Measurements from ENCODE around the gene VPS35. TPM values are rescaled to one million over a fixed set of nuclear protein-coding genes. Genes with fewer than 3 reads are reported as not detected.

VPS35 gene
- polyA plus RNA-seq, 1 donor from 2014 or later: 155 TPM

- H3K9ac ChIP-seq (ENCODE audit: low read length): no peak overlapping the region
- no peak overlapping the region for H3K27ac ChIP-seq (ENCODE audit: low read length)
- H3K9me2 ChIP-seq (ENCODE audit: insufficient read depth, low read length): no peaks in the 10 kb centered on the region
- TF ChIP-seq TAF1 (IDR thresholded peaks at IDR 0.05; ENCODE audit: low read depth): no peak
- TF ChIP-seq EZH2 (IDR thresholded peaks at IDR 0.05; ENCODE audit: borderline replicate concordance, insufficient read depth, low read length, poor library complexity, severe bottlenecking): no peak
- TF ChIP-seq MXI1 (conservative IDR thresholded peaks at IDR 0.05; ENCODE audit: poor library complexity, severe bottlenecking): no peak
- no peak for TF ChIP-seq SMC3 (conservative IDR thresholded peaks at IDR 0.05; ENCODE audit: poor library complexity)
- TF ChIP-seq REST (IDR thresholded peaks at IDR 0.05; ENCODE audit: borderline replicate concordance): no peak
- no peak for TF ChIP-seq CTCF (IDR thresholded peaks at IDR 0.05; ENCODE audit: poor library complexity, severe bottlenecking)
- no peak for TF ChIP-seq RAD21 (conservative IDR thresholded peaks at IDR 0.05)
- TF ChIP-seq EP300 (conservative IDR thresholded peaks at IDR 0.05; ENCODE audit: poor library complexity, severe bottlenecking): no peak
- no peak for TF ChIP-seq POLR2AphosphoS5 (IDR thresholded peaks at IDR 0.05)
- no peak overlapping the region for H3K4me3 ChIP-seq (ENCODE audit: low read length)
- H3F3A ChIP-seq (ENCODE audit: insufficient read depth, low read length, poor library complexity, severe bottlenecking): no peaks in the 10 kb centered on the region
- H3K4me2 ChIP-seq (ENCODE audit: low read length): no peak overlapping the region
- no peaks in the 10 kb centered on the region for H3K9me3 ChIP-seq (ENCODE audit: low read length)
- no peak overlapping the region for H2AFZ ChIP-seq (ENCODE audit: low read depth, low read length)
- no peaks in the 10 kb centered on the region for H3K36me3 ChIP-seq (ENCODE audit: insufficient read depth, low read length)
- H3K27me3 ChIP-seq (ENCODE audit: insufficient read depth, low read depth, low read length): no peaks in the 10 kb centered on the region
- peaks cover 20% of the 10 kb centered on the region for H3K79me2 ChIP-seq (replicated peaks; ENCODE audit: insufficient read depth, low read length)
- H4K20me1 ChIP-seq (ENCODE audit: insufficient read depth): no peaks in the 10 kb centered on the region
These were observed 7.0 kb upstream of the VPS35 start for GRCh38 chr16:46695937-46696336.

GRCh38 chr16:46693598-46693997, 4.6 kb upstream of the VPS35 start:
- Histone ChIP-seq H3F3A (ENCODE audit: insufficient read depth, low read length, poor library complexity, severe bottlenecking) (no peaks in the 10 kb centered on the region), H4K20me1 (ENCODE audit: insufficient read depth) (no peaks in the 10 kb centered on the region), H3K36me3 (ENCODE audit: insufficient read depth, low read length) (no peaks in the 10 kb centered on the region), H3K9ac (ENCODE audit: low read length) (no peak overlapping the region), H3K4me3 (ENCODE audit: low read length) (no peak overlapping the region), H3K9me3 (ENCODE audit: low read length) (no peaks in the 10 kb centered on the region), H3K27ac (ENCODE audit: low read length) (no peak overlapping the region), H3K9me2 (ENCODE audit: insufficient read depth, low read length) (no peaks in the 10 kb centered on the region), H3K27me3 (ENCODE audit: insufficient read depth, low read depth, low read length) (no peaks in the 10 kb centered on the region), H2AFZ (ENCODE audit: low read depth, low read length) (no peak overlapping the region), H3K79me2 (replicated peaks; ENCODE audit: insufficient read depth, low read length) (peaks cover 20% of the 10 kb centered on the region), H3K4me2 (ENCODE audit: low read length) (no peak overlapping the region)
- TF ChIP-seq EP300 (conservative IDR thresholded peaks at IDR 0.05; ENCODE audit: poor library complexity, severe bottlenecking): no peak
- no peak for TF ChIP-seq EZH2 (IDR thresholded peaks at IDR 0.05; ENCODE audit: borderline replicate concordance, insufficient read depth, low read length, poor library complexity, severe bottlenecking)
- TF ChIP-seq REST (IDR thresholded peaks at IDR 0.05; ENCODE audit: borderline replicate concordance): no peak
- no peak for TF ChIP-seq RAD21 (conservative IDR thresholded peaks at IDR 0.05)
- TF ChIP-seq SMC3 (conservative IDR thresholded peaks at IDR 0.05; ENCODE audit: poor library complexity): no peak
- no peak for TF ChIP-seq POLR2AphosphoS5 (IDR thresholded peaks at IDR 0.05)
- no peak for TF ChIP-seq MXI1 (conservative IDR thresholded peaks at IDR 0.05; ENCODE audit: poor library complexity, severe bottlenecking)
